Thyroid gland (tissue), 4 donors: ENCODE measurements around the gene PBX1.

Source experiments
- CTCF ChIP-seq, 6 experiments: fragments of 200-600 bp in 3 of 6; fragments of 450-650 bp in 3 of 6; sonication (generic) in 3 of 6; IDR thresholded peaks; one replicate each; pipeline ENCODE4 v1.5.1; 2016 to 2019; ENCODE audit warnings: antibody characterized with exemption in 6 of 6, mild to moderate bottlenecking in 2 of 6, inconsistent platforms in 1 of 6, moderate library complexity in 1 of 6
- POLR2A ChIP-seq, 2 donors: fragments of 450-650 bp; IDR thresholded peaks; one replicate each; pipeline ENCODE4 v1.6.1; 2017; ENCODE audit warnings: antibody characterized with exemption in 2 of 2, mild to moderate bottlenecking in 2 of 2, moderate library complexity in 1 of 2

- TF ChIP-seq CTCF (IDR thresholded peaks at IDR 0.05) (no peak), POLR2A (IDR thresholded peaks at IDR 0.05) (no peak)
These were observed 71.0 kb downstream of the PBX1 start for GRCh38 chr1:164629971-164630370.
